KBM-7 (cell line): ENCODE data around the gene KNG1.

Experiments
- DNase-seq: peaks from one replicate; pipeline ENCODE4 v3.0.0-alpha.2; 2015
- in situ Hi-C: fragments of 300-500 bp; cut with MboI; formaldehyde crosslinking; loops from 2 replicates; pipeline ENCODE4 v1.14.3; 2020; ENCODE audit warnings: low sequenced_read_pairs, low pct_unique_long_range_greater_than_20kb, mixed read lengths

Gene KNG1

DNA sequence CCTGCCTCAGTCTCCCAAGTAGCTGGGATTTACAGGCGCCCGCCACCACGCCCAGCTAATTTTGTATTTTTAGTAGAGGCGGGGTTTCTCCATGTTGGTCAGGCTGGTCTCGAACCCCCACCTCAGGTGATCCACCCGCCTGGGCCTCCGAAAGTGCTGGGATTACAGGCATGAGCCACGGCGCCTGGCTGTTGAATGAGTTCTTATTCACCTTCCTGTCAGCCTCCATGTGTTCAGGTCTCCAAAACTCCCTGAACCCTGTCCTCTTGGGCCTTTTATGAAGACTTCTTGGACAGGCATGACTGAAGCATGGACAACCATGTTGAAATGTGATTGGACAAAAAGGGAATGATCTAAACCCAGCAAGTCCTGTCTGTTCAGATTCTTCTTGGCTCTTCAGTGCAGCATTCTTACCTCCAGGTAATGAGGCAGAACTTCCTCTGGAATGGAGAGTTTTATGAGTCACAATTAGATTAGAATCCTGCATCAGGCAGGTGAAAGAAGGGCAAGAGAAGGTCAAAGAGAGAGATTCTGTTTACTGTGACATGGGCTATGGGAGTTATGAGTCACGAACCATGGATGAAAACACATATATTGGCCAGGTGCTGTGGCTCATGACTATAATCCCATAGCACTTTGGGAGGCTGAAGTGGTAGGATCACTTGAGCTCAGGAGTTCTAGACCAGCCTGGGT is 43.1 kb downstream of the KNG1 start:
- DNase-seq: no peak
- in situ Hi-C loops: no loop called here

DNA sequence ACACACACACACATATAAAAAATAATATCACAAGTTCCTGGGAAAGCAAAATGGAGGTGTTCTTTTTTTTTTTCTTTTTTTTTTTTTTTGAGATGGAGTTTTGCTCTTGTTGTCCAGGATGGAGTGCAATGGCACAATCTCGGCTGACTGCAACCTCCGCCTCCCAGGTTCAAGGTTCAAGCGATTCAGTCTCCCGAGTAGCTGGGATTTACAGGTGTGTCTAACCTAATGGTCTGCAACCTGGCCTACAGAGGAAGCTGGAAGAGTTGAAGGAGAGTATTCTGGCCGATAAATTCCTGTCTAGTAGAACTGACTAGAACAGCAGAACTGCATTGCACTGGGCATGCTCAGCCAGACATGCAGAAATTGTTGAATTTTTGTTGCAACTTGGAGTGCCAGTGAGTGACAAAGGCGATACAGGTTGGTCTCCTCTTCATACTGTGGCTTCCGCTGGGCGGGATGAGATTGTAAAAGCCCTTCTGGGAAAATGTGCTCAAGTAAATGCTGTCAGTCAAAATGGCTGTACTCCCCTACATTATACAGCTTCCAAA is 43.8 kb downstream of the KNG1 start:
- in situ Hi-C loops: no loop called here
- DNase-seq: no peak

- in situ Hi-C loops: no loop called here
- no peak for DNase-seq
These were observed 55.1 kb downstream of the KNG1 start for GRCh38 chr3:186772281-186772694.

- in situ Hi-C loops: no loop called here
- no peak for DNase-seq
These were observed 55.7 kb downstream of the KNG1 start for GRCh38 chr3:186772701-186773417.

GRCh38 chr3:186775999-186776398 is 58.8 kb downstream of the KNG1 start:
- no peak for DNase-seq

DNA sequence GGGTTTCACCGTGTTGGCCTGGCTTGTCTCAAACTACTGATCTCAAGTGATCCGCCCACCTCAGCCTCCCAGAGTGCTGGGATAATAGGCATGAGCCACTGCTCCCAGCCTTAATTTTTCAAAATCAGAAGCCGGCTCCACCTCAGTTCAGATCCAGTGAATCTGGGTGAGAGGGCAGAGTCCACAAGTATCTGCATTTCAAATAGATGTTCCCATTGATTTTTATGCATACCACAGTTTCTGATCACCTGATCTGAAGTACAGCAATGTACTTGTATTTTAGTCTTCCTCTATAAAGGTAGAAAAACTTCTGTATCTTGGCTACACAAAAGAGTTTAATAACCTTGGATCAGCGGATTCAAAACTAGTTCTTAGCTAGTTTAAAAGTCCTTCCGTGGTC is 62.0 kb downstream of the KNG1 start:
- in situ Hi-C loops: no loop called here
- DNase-seq: no peak

More at GRCh38 chr3:186775999-186776398, 58.8 kb downstream of the KNG1 start:
- in situ Hi-C loops: no loop called here

DNA sequence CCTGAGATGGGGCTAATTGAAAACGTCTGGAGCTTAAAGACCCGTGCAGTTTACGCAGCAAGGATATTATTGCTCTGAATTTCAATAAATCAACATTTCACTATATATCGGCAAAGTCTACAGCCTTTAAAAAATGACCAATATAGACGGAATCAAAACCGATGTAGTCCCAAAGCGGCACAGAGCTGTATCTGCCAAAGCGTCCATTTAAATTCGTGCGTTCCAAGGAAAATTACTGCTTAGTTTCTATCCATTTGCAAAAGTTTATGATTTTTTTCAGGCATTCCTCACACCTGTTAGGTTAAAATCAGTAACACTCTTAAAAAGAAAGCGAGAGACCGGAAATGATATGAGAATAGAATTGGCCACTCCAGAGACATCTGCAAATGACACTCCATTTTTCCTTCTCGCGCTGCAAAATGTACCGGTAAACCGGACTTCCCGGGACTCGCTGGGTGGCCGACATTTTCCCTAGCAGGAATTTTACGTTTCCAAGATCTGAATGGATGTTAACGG is 65.4 kb downstream of the KNG1 start:
- no peak for DNase-seq
- in situ Hi-C loops: no loop called here

- peak; percentile 90 for DNase-seq
- in situ Hi-C loops: no loop called here
These were observed 66.0 kb downstream of the KNG1 start, which contains the start of gene EIF4A2 for GRCh38 chr3:186783058-186783730. TSS of gene EIF4A2 (plus strand) at chr3:186783577. CDS start at chr3:186783611, 34 bp downstream.

GRCh38 chr3:186783731-186784515 is 66.8 kb downstream of the KNG1 start:
- in situ Hi-C loops: no loop called here
- DNase-seq: peak; percentile 73

- in situ Hi-C loops: no loop called here
- DNase-seq: peak; percentile 24
These were observed 67.8 kb downstream of the KNG1 start for GRCh38 chr3:186784820-186785494.

GRCh38 chr3:186785495-186786018 is 68.4 kb downstream of the KNG1 start:
- in situ Hi-C loops: no loop called here
- DNase-seq: no peak

GRCh38 chr3:186786922-186787321 is 69.8 kb downstream of the KNG1 start:
- DNase-seq: no peak
- in situ Hi-C loops: no loop called here

- in situ Hi-C loops: no loop called here
- DNase-seq: no peak
These were observed 70.7 kb downstream of the KNG1 start for GRCh38 chr3:186787642-186788481.

GRCh38 chr3:186788482-186789370 is 71.6 kb downstream of the KNG1 start:
- peak; percentile 26 for DNase-seq
- in situ Hi-C loops: no loop called here

- in situ Hi-C loops: no loop called here
- DNase-seq: no peak
These were observed 72.5 kb downstream of the KNG1 start for GRCh38 chr3:186789554-186790260.
